HepG2 (cell line): Measurements from ENCODE around the gene SEPTIN10. TPM values are rescaled to one million over a fixed set of nuclear protein-coding genes. Genes with fewer than 3 reads are reported as not detected.

Source experiments
- AHR ChIP-seq: IDR thresholded peaks from 2 replicates; pipeline ENCODE4 v1.6.1; 2018; ENCODE audit warnings: missing genetic modification reagents, missing compliant biosample characterization
- CHD4 ChIP-seq: fragments of 200-600 bp; sonication (generic); IDR thresholded peaks from 2 replicates; pipeline ENCODE4 v1.7.0; 2017; ENCODE audit warnings: mild to moderate bottlenecking, low read length, borderline replicate concordance
- FIP1L1 ChIP-seq: fragments of 200-400 bp; formaldehyde crosslinking; IDR thresholded peaks from 2 replicates; pipeline ENCODE4 v1.6.1; 2018; ENCODE audit warnings: low read depth, mild to moderate bottlenecking, low read length, moderate library complexity, borderline replicate concordance; ENCODE audit not compliant: insufficient read depth
- ISX ChIP-seq: sonication (generic); formaldehyde crosslinking; conservative IDR thresholded peaks from 2 replicates; pipeline ENCODE4 v1.5.0; 2020; ENCODE audit warnings: missing genetic modification reagents
- JARID2 ChIP-seq: sonication (generic); formaldehyde crosslinking; IDR thresholded peaks from 2 replicates; pipeline ENCODE4 v1.8.1; 2023; ENCODE audit warnings: missing genetic modification reagents, inconsistent platforms; ENCODE audit not compliant: insufficient replicate concordance
- MTF2 ChIP-seq: sonication (generic); formaldehyde crosslinking; IDR thresholded peaks from 2 replicates; pipeline ENCODE4 v1.5.0; 2020; ENCODE audit warnings: missing genetic modification reagents, borderline replicate concordance
- NBN ChIP-seq: fragments of 450-650 bp; conservative IDR thresholded peaks from 2 replicates; pipeline ENCODE4 v1.6.1; 2017
- RXRB ChIP-seq: IDR thresholded peaks from 2 replicates; pipeline ENCODE4 v1.6.1; 2016; ENCODE audit warnings: borderline replicate concordance, missing genetic modification reagents, missing compliant biosample characterization
- SRF ChIP-seq: IDR thresholded peaks from 2 replicates; pipeline ENCODE4 v1.6.1; 2011; ENCODE audit warnings: mild to moderate bottlenecking, low read depth, low read length, moderate library complexity
- TBX3 ChIP-seq: fragments of 450-650 bp; IDR thresholded peaks from 2 replicates; pipeline ENCODE4 v1.6.1; 2017; ENCODE audit warnings: antibody characterized with exemption, mild to moderate bottlenecking, inconsistent platforms, borderline replicate concordance
- TCF12 ChIP-seq, 2 experiments: fragments of 450-650 bp in 1 of 2; sonication (generic) in 1 of 2; formaldehyde crosslinking in 1 of 2; IDR thresholded peaks; 2 replicates each; pipeline versions ENCODE4 v1.6.1 to v1.8.0; 2017 to 2022; ENCODE audit warnings: antibody characterized with exemption in 1 of 2, mild to moderate bottlenecking in 1 of 2, missing genetic modification reagents in 1 of 2, moderate library complexity in 1 of 2
- TP53 ChIP-seq: sonication (generic); formaldehyde crosslinking; conservative IDR thresholded peaks from 2 replicates; pipeline ENCODE4 v1.4.0; 2020; ENCODE audit warnings: missing genetic modification reagents
- ZBTB21 ChIP-seq: sonication (generic); formaldehyde crosslinking; IDR thresholded peaks from 2 replicates; pipeline ENCODE4 v1.4.0; 2020; ENCODE audit warnings: missing genetic modification reagents
- ZEB1 ChIP-seq: IDR thresholded peaks from 2 replicates; pipeline ENCODE4 v1.6.1; 2012; ENCODE audit warnings: mild to moderate bottlenecking, low read depth, inconsistent platforms; ENCODE audit not compliant: insufficient replicate concordance
- ZNF121 ChIP-seq: sonication (generic); formaldehyde crosslinking; IDR thresholded peaks from 2 replicates; pipeline ENCODE4 v1.5.0; 2020; ENCODE audit warnings: mild to moderate bottlenecking, missing genetic modification reagents
- ZNF124 ChIP-seq: sonication (generic); formaldehyde crosslinking; IDR thresholded peaks from 2 replicates; pipeline ENCODE4 v1.4.0; 2020; ENCODE audit warnings: missing genetic modification reagents
- ZNF713 ChIP-seq: sonication (generic); formaldehyde crosslinking; IDR thresholded peaks from 2 replicates; pipeline ENCODE4 v1.4.0; 2020; ENCODE audit warnings: mild to moderate bottlenecking, missing genetic modification reagents
- ZNF724P ChIP-seq: sonication (generic); formaldehyde crosslinking; IDR thresholded peaks from 2 replicates; pipeline ENCODE4 v1.8.0; 2022; ENCODE audit warnings: missing genetic modification reagents, borderline replicate concordance
- polyA plus RNA-seq, 8 experiments: library from polyadenylated mRNA; depleted of rRNA in 3 of 8; stranded (reverse) in 7 of 8; unstranded in 1 of 8; fragments of >200 nt; fragmentation: Illumina TruSeq in 4 of 8; extraction: Trizol in 4 of 8; gene quantifications; 2 replicates each; pipeline versions ENCODE4 v1.2.1 to v1.2.3, GENCODE V29; 2011 to 2016; ENCODE audit warnings: low read depth in 4 of 8, missing spikeins in 1 of 8, mixed read lengths in 1 of 8; ENCODE audit not compliant: insufficient read depth in 1 of 8
- total RNA-seq, 5 experiments: library from RNA; depleted of rRNA; stranded (reverse); fragments of >200 nt; fragmentation: Illumina TruSeq; extraction: Trizol; gene quantifications; 2 replicates each; pipeline ENCODE4 v1.2.3, GENCODE V29; 2016; ENCODE audit warnings: low read depth in 1 of 5
- TF ChIP-seq, protein P1 (sequence below): sonication (generic); formaldehyde crosslinking; IDR thresholded peaks from 2 replicates; pipeline ENCODE4 v1.4.0; 2020; ENCODE audit warnings: missing genetic modification reagents
- TF ChIP-seq, protein P2 (sequence below): IDR thresholded peaks from 2 replicates; pipeline ENCODE4 v1.6.1; 2016; ENCODE audit warnings: missing compliant biosample characterization, missing genetic modification reagents, borderline replicate concordance
- TF ChIP-seq, protein P3 (sequence below): sonication (generic); formaldehyde crosslinking; IDR thresholded peaks from 2 replicates; pipeline ENCODE4 v1.8.0; 2022; ENCODE audit warnings: missing genetic modification reagents, mild to moderate bottlenecking, borderline replicate concordance
- TF ChIP-seq, protein P4 (sequence below): IDR thresholded peaks from 2 replicates; pipeline ENCODE4 v1.6.1; 2018; ENCODE audit warnings: missing genetic modification reagents
- TF ChIP-seq, protein P5 (sequence below): sonication (generic); formaldehyde crosslinking; IDR thresholded peaks from 2 replicates; pipeline ENCODE4 v1.4.0; 2020; ENCODE audit warnings: missing genetic modification reagents

The SEPTIN10 gene
- total and polyA plus RNA-seq, 2 of the 13 experiments (the other 11 are each of a cell fraction or from before 2014, with no cell fraction given) = 45.8 to 67.5 TPM

DNA sequence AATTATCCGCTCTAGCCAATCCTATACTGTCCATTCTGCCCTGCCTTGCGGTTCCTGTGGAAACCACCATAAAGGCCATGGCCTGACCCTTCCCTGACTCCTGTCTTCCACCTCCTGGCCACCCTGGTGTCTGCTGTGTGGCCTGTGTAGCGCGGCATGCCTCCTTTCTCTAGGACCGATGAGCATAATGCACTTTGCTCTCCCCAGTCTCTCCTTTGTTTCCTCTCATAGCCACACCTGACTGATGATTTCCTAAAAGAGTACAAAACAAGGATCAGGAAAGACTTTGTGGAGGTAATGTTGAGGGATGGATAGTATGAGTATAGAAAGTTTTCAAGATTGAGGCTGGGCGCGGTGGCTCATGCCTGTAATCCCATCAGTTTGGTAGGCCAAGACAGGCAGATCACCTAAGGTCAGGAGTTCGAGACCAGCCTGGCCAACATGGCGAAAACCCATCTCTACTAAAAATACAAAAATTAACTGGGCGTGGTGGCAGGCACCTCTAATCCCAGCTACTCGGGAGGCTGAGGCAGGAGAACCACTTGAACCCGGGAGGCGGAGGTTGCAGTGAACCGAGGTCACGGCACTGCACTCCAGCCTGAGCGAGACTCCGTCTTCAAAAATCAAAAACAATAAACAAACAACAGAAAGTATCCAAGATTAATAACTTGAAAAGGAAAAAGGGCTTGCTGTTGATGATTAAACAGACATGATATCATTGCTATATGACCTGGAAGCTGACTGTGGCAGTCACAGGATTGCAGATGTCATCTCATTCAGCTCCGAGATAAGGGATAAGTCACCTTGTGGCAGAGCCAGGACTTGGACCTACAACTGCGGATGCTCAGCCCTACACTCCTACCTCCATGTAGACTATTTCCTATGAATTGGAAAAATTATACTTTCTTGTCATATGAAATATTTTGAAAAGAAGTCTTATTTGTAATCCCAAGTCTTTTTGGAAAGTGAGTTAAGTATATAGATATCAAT is 17.0 kb upstream of the SEPTIN10 start (continued):
- TF ChIP-seq TCF12 (IDR thresholded peaks at IDR 0.05) (no peak), TCF12 (CRISPR knock-in tag; IDR thresholded peaks at IDR 0.05) (no peak), ZNF713 (CRISPR knock-in tag) (no peak), RXRB (CRISPR knock-in tag) (peak; percentile 83), SRF (no peak), NBN (no peak), ZNF124 (CRISPR knock-in tag) (no peak; the same call in 1 of the 2 replicates), TBX3 (0 out of 2 replicates have a peak, but pooled peaks have one; percentile 32), ZNF724P (CRISPR knock-in tag) (no peak), CHD4 (peak; percentile 53; the same call in 1 of the 2 replicates), TP53 (CRISPR knock-in tag) (no peak), ZNF121 (CRISPR knock-in tag) (no peak), MTF2 (CRISPR knock-in tag) (no peak), JARID2 (CRISPR knock-in tag) (no peak), FIP1L1 (no peak), ZEB1 (no peak), ZBTB21 (CRISPR knock-in tag) (no peak), AHR (CRISPR knock-in tag) (no peak), ISX (no peak)
- TF ChIP-seq, protein P1, sequence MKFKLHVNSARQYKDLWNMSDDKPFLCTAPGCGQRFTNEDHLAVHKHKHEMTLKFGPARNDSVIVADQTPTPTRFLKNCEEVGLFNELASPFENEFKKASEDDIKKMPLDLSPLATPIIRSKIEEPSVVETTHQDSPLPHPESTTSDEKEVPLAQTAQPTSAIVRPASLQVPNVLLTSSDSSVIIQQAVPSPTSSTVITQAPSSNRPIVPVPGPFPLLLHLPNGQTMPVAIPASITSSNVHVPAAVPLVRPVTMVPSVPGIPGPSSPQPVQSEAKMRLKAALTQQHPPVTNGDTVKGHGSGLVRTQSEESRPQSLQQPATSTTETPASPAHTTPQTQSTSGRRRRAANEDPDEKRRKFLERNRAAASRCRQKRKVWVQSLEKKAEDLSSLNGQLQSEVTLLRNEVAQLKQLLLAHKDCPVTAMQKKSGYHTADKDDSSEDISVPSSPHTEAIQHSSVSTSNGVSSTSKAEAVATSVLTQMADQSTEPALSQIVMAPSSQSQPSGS (CRISPR knock-in tag) = no peak; the same call in 1 of the 2 replicates
- TF ChIP-seq, protein P2, sequence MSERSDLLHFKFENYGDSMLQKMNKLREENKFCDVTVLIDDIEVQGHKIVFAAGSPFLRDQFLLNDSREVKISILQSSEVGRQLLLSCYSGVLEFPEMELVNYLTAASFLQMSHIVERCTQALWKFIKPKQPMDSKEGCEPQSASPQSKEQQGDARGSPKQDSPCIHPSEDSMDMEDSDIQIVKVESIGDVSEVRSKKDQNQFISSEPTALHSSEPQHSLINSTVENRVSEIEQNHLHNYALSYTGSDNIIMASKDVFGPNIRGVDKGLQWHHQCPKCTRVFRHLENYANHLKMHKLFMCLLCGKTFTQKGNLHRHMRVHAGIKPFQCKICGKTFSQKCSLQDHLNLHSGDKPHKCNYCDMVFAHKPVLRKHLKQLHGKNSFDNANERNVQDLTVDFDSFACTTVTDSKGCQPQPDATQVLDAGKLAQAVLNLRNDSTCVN (CRISPR knock-in tag) = peak; percentile 45
- TF ChIP-seq, protein P3, sequence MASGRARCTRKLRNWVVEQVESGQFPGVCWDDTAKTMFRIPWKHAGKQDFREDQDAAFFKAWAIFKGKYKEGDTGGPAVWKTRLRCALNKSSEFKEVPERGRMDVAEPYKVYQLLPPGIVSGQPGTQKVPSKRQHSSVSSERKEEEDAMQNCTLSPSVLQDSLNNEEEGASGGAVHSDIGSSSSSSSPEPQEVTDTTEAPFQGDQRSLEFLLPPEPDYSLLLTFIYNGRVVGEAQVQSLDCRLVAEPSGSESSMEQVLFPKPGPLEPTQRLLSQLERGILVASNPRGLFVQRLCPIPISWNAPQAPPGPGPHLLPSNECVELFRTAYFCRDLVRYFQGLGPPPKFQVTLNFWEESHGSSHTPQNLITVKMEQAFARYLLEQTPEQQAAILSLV (CRISPR knock-in tag) = peak; percentile 15; the same call in 1 of the 2 replicates
- TF ChIP-seq, protein P4, sequence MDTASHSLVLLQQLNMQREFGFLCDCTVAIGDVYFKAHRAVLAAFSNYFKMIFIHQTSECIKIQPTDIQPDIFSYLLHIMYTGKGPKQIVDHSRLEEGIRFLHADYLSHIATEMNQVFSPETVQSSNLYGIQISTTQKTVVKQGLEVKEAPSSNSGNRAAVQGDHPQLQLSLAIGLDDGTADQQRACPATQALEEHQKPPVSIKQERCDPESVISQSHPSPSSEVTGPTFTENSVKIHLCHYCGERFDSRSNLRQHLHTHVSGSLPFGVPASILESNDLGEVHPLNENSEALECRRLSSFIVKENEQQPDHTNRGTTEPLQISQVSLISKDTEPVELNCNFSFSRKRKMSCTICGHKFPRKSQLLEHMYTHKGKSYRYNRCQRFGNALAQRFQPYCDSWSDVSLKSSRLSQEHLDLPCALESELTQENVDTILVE = no peak
- TF ChIP-seq, protein P5, sequence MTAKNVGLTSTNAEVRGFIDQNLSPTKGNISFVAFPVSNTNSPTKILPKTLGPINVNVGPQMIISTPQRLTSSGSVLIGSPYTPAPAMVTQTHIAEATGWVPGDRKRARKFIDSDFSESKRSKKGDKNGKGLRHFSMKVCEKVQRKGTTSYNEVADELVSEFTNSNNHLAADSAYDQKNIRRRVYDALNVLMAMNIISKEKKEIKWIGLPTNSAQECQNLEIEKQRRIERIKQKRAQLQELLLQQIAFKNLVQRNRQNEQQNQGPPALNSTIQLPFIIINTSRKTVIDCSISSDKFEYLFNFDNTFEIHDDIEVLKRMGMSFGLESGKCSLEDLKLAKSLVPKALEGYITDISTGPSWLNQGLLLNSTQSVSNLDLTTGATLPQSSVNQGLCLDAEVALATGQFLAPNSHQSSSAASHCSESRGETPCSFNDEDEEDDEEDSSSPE (CRISPR knock-in tag) = peak; percentile 22; the same call in 1 of the 2 replicates
